HUES6 (cell line): ENCODE results near the gene FGF22.
"Not testable (repeated sequence)": the region's sequence is repeated elsewhere in the genome, so short reads cannot be mapped to it uniquely, and the experiment has no call there.

Source experiments
- H3K27ac ChIP-seq: 2 replicates; pipeline ENCODE4 v1.7.0; 2013; ENCODE audit warnings: low read depth, mild to moderate bottlenecking, low read length, inconsistent platforms
- H3K27me3 ChIP-seq: 2 replicates; pipeline ENCODE4 v1.6.1; 2013; ENCODE audit warnings: low read length; ENCODE audit not compliant: control insufficient read depth, insufficient read depth
- H3K36me3 ChIP-seq: 2 replicates; pipeline ENCODE4 v1.6.1; 2013; ENCODE audit warnings: low read length; ENCODE audit not compliant: control insufficient read depth, insufficient read depth
- H3K4me1 ChIP-seq: 2 replicates; pipeline ENCODE4 v1.6.1; 2013; ENCODE audit warnings: low read length; ENCODE audit not compliant: control insufficient read depth, insufficient read depth
- H3K4me3 ChIP-seq: 2 replicates; pipeline ENCODE4 v1.5.1; 2013; ENCODE audit warnings: low read depth, low read length
- H3K9ac ChIP-seq: one replicate; pipeline ENCODE4 v1.6.1; 2013; ENCODE audit warnings: mild to moderate bottlenecking, low read length
- H3K9me3 ChIP-seq: 2 replicates; pipeline ENCODE4 v1.6.1; 2013; ENCODE audit warnings: low read depth, low read length; ENCODE audit not compliant: control insufficient read depth, insufficient read depth

Gene FGF22

GRCh38 chr19:623974-624373, 15.7 kb upstream of the FGF22 start:
- no peaks in the 10 kb centered on the region for H3K9me3 ChIP-seq
- H3K9ac ChIP-seq, result no peak overlapping the region
- H3K27ac ChIP-seq, result no peak overlapping the region
- H3K36me3 ChIP-seq, result peaks cover 68% of the 10 kb centered on the region
- H3K4me1 ChIP-seq, result no peaks in the 10 kb centered on the region
- no peak overlapping the region for H3K4me3 ChIP-seq
- no peaks in the 10 kb centered on the region for H3K27me3 ChIP-seq

DNA sequence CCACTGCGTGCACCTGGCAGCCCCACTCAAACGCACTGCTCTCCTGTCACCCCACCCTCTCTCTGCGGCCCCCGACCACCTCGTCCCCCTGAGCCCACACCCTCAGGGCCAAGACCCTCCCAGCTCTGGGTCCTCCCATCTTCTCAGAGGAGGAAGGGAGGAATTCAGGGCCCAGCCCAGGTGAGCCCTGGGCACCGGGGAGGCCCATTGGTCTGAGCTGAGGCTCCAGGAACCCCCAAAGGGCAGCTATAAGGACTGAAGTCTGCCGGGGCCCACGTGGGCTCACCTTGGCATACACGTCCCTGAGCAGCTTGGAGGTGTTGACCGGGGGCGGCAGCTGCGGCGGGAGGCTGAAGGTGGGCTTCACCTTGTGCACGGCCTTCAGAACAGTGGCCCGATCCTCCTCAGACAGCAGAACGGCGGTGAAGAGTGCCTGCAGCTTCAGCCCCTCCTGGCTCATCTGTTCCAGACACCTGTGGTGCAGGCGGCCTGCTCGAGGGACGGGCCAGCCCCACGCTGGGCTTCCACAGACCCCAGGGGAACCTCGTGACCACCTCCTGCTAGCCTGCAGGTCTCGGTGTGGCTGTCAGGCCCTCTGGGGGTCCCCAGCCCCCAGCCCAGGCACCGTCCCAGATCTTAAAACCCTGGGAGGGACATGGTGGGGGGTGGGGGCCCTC, 15.1 kb upstream of the FGF22 start:
- H3K9ac ChIP-seq, result no peak overlapping the region
- H3K27ac ChIP-seq, result 0 out of 2 replicates have a peak overlapping the region, but pooled peaks have one; percentile 42
- H3K4me1 ChIP-seq, result no peaks in the 10 kb centered on the region
- peaks cover 68% of the 10 kb centered on the region for H3K36me3 ChIP-seq
- H3K9me3 ChIP-seq, result no peaks in the 10 kb centered on the region
- H3K4me3 ChIP-seq, result no peak overlapping the region
- H3K27me3 ChIP-seq, result no peaks in the 10 kb centered on the region

DNA sequence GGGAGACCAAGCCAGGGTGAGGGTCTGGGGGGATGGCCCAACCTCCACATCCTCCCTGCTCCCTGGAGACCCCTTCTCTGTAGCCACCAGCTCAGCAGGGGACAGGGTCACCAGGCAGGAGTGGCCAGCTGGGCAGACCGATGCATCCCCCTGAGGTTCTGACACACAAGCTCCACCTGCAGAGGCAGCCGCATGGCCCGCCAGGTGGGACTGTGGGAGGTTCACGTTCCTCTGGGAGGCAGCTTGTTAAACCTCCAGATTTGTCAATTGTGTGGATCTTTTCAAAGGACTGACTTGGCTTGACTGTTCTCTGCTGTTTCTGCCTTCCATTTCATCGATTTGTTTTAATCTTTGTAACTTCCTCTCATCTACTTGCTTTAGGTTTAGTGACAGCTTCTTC, 14.4 kb upstream of the FGF22 start:
- Histone ChIP-seq H3K4me1 (no peaks in the 10 kb centered on the region), H3K9me3 (no peaks in the 10 kb centered on the region), H3K27me3 (no peaks in the 10 kb centered on the region), H3K36me3 (peaks cover 66% of the 10 kb centered on the region), H3K4me3 (no peak overlapping the region), H3K27ac (no peak overlapping the region), H3K9ac (no peak overlapping the region)

- H3K36me3 ChIP-seq, result peaks cover 69% of the 10 kb centered on the region
- H3K27ac ChIP-seq, result not testable (repeated sequence)
Measured at GRCh38 chr19:626566-626965, 13.1 kb upstream of the FGF22 start.

GRCh38 chr19:628168-628567, 11.5 kb upstream of the FGF22 start:
- no peak overlapping the region for H3K27ac ChIP-seq
- H3K4me1 ChIP-seq, result 0 out of 2 replicates have a peak, but pooled peaks cover 4% of the 10 kb centered on the region
- peaks cover 53% of the 10 kb centered on the region for H3K36me3 ChIP-seq
- H3K27me3 ChIP-seq, result no peaks in the 10 kb centered on the region
- no peak overlapping the region for H3K9ac ChIP-seq
- H3K9me3 ChIP-seq, result no peaks in the 10 kb centered on the region
- H3K4me3 ChIP-seq, result no peak overlapping the region

More at GRCh38 chr19:626566-626965, 13.1 kb upstream of the FGF22 start:
- H3K4me3 ChIP-seq, H3K27me3 ChIP-seq, H3K9me3 ChIP-seq, H3K9ac ChIP-seq, H3K4me1 ChIP-seq: not testable (repeated sequence)

DNA sequence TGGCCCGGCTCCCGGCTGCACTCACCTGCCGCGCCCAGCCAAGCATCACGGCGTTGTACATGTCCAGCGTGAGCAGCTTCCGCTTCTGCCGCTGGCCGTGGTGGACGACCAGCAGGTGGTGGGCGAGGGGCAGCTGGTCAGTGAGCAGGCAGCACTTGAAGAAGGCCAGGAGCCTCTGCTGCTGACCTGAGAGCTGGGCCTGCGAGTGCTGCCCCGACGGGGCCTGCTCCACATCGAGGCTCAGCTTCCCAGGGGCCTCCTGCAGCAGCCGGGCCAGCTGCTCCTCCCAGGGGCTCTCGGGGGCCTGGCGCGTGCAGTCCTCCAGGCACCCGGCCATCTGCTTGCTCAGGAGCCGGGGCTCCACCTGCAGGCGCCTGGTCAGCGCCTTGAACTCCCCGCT, 10.2 kb upstream of the FGF22 start:
- not testable (repeated sequence) for H3K4me1 ChIP-seq, H3K9ac ChIP-seq, H3K9me3 ChIP-seq, H3K4me3 ChIP-seq, H3K27me3 ChIP-seq, H3K27ac ChIP-seq
- H3K36me3 ChIP-seq, result peaks cover 42% of the 10 kb centered on the region

GRCh38 chr19:629961-630714, 9.5 kb upstream of the FGF22 start:
- Histone ChIP-seq H3K4me3 (no peak overlapping the region), H3K9ac (no peak overlapping the region), H3K4me1 (peaks cover 9% of the 10 kb centered on the region; the same call in 1 of the 2 replicates), H3K27ac (no peak overlapping the region), H3K36me3 (peaks cover 36% of the 10 kb centered on the region), H3K9me3 (no peaks in the 10 kb centered on the region), H3K27me3 (no peaks in the 10 kb centered on the region)

GRCh38 chr19:632579-633067, 7.1 kb upstream of the FGF22 start:
- Histone ChIP-seq H3K4me3 (peak overlapping the region; percentile 94), H3K27me3 (peaks cover 8% of the 10 kb centered on the region; the same call in 1 of the 2 replicates), H3K9ac (peak overlapping the region; percentile 86), H3K4me1 (peaks cover 9% of the 10 kb centered on the region; the same call in 1 of the 2 replicates), H3K9me3 (no peaks in the 10 kb centered on the region), H3K36me3 (peaks cover 27% of the 10 kb centered on the region), H3K27ac (peak overlapping the region; percentile 82; the same call in 1 of the 2 replicates)

GRCh38 chr19:633068-633785, 6.5 kb upstream of the FGF22 start, which contains the start of gene POLRMT:
Gene POLRMT, minus strand, starts transcription at chr19:633537. Its CDS starts 25 bp downstream, at chr19:633512.
- peak within 1 kb of the TSS; percentile 86 for H3K9ac ChIP-seq
- H3K9me3 ChIP-seq, result no peaks in the 10 kb centered on the region
- peaks cover 22% of the 10 kb centered on the region for H3K36me3 ChIP-seq
- peaks cover 12% of the 10 kb centered on the region for H3K27me3 ChIP-seq
- H3K27ac ChIP-seq, result peak within 1 kb of the TSS; percentile 82; the same call in 1 of the 2 replicates
- peaks cover 9% of the 10 kb centered on the region; the same call in 1 of the 2 replicates for H3K4me1 ChIP-seq
- H3K4me3 ChIP-seq, result peak within 1 kb of the TSS; percentile 94

- Histone ChIP-seq H3K27ac (peak overlapping the region; percentile 49; the same call in 1 of the 2 replicates), H3K27me3 (peaks cover 20% of the 10 kb centered on the region), H3K4me1 (peaks cover 9% of the 10 kb centered on the region; the same call in 1 of the 2 replicates), H3K9me3 (no peaks in the 10 kb centered on the region), H3K36me3 (peaks cover 18% of the 10 kb centered on the region), H3K4me3 (peak overlapping the region; percentile 94), H3K9ac (peak overlapping the region; percentile 75)
Measured at GRCh38 chr19:633786-634639, 5.7 kb upstream of the FGF22 start.
